ENCODE measurements around the gene FBXW11. TPM values are rescaled to one million over a fixed set of nuclear protein-coding genes. Genes with fewer than 3 reads are reported as not detected.

The FBXW11 gene
- total RNA-seq = 10 to 100 TPM; 70.9 to 89.9 TPM

GRCh38 chr5:172006321-172007174 lies at the start of gene FBXW11:
TSS of gene FBXW11 (minus strand) at chr5:172006638. CDS start at chr5:172006502, 136 bp downstream.

Other genes with a start within 250 kb of the FBXW11 start
- not detected for gene SMIM23, start 220.8 kb downstream of the FBXW11 start, total RNA-seq
- 10 to 100 TPM; 30.6 to 55.9 TPM for gene STK10, start 181.6 kb upstream of the FBXW11 start, total RNA-seq
- gene EFCAB9, start 187.5 kb upstream of the FBXW11 start, total RNA-seq = not detected

Data from melanocyte of skin (primary cell).